Tibial nerve (tissue), 4 donors: ENCODE results near the gene PARD3B.

Experiments used
- EP300 ChIP-seq, 2 donors: sonication (generic); formaldehyde crosslinking; IDR thresholded peaks; one replicate each; pipeline ENCODE4 v1.6.1; 2017; ENCODE audit warnings: antibody characterized with exemption in 2 of 2, mild to moderate bottlenecking in 1 of 2
- TF ChIP-seq, protein P1 (sequence below), 5 experiments: fragments of 200-600 bp in 3 of 5; fragments of 450-650 bp in 2 of 5; sonication (generic) in 3 of 5; IDR thresholded peaks; one replicate each; pipeline ENCODE4 v1.5.1; 2016 to 2019; ENCODE audit warnings: antibody characterized with exemption in 5 of 5, mild to moderate bottlenecking in 3 of 5, moderate library complexity in 2 of 5

DNA sequence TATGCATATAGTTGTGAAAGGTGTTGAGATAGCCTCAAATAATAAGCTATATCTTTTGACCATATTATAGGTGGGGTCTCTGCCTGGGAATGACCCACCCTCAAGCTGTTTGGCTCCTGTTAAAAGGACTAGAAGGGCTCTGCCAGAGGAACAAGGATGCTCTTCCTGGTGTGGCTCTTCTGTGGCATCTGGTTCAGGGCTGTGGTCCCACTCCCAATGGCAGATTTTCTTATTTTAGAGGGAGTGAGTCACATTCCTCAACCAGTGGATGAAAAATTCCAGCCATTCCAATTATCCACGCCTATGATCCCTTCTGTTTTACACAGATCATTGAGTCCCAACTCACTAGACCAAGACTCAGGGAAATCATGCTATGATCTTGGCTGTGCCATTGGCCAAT, 119.9 kb downstream of the PARD3B start:
- TF ChIP-seq, protein P1, sequence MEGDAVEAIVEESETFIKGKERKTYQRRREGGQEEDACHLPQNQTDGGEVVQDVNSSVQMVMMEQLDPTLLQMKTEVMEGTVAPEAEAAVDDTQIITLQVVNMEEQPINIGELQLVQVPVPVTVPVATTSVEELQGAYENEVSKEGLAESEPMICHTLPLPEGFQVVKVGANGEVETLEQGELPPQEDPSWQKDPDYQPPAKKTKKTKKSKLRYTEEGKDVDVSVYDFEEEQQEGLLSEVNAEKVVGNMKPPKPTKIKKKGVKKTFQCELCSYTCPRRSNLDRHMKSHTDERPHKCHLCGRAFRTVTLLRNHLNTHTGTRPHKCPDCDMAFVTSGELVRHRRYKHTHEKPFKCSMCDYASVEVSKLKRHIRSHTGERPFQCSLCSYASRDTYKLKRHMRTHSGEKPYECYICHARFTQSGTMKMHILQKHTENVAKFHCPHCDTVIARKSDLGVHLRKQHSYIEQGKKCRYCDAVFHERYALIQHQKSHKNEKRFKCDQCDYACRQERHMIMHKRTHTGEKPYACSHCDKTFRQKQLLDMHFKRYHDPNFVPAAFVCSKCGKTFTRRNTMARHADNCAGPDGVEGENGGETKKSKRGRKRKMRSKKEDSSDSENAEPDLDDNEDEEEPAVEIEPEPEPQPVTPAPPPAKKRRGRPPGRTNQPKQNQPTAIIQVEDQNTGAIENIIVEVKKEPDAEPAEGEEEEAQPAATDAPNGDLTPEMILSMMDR (IDR thresholded peaks at IDR 0.05) = no peak
- TF ChIP-seq EP300 (IDR thresholded peaks at IDR 0.05) = no peak
